Thymus (tissue), 11 donors: Measurements from ENCODE around the gene NDUFA3. TPM values are rescaled to one million over a fixed set of nuclear protein-coding genes. Genes with fewer than 3 reads are reported as not detected.

Experiments used
- DNase-seq, 9 donors: peaks; one replicate each; pipeline ENCODE4 v3.0.0-alpha.2; 2013; ENCODE audit warnings: low spot score in 9 of 9, low read depth in 6 of 9, missing footprints in 1 of 9
- H3K27ac ChIP-seq, 2 donors: one replicate each; pipeline ENCODE4 v1.5.1; 2013; ENCODE audit warnings: control low read depth in 1 of 2, low read depth in 1 of 2, low read length in 1 of 2, mild to moderate bottlenecking in 1 of 2, moderate library complexity in 1 of 2
- H3K27me3 ChIP-seq, 2 donors: one replicate each; pipeline ENCODE4 v1.5.1; 2013; ENCODE audit warnings: low read length in 1 of 2; ENCODE audit not compliant: control insufficient read depth in 2 of 2, insufficient read depth in 1 of 2
- H3K36me3 ChIP-seq, 2 donors: one replicate each; pipeline ENCODE4 v1.5.1; 2013; ENCODE audit warnings: low read length in 1 of 2, mild to moderate bottlenecking in 1 of 2, moderate library complexity in 1 of 2; ENCODE audit not compliant: control insufficient read depth in 2 of 2, insufficient read depth in 2 of 2
- H3K4me1 ChIP-seq, 2 donors: one replicate each; pipeline ENCODE4 v1.5.1; 2013; ENCODE audit warnings: low read length in 2 of 2; ENCODE audit not compliant: control insufficient read depth in 2 of 2, insufficient read depth in 2 of 2
- H3K4me3 ChIP-seq, 2 donors: one replicate each; pipeline ENCODE4 v1.5.1; 2013; ENCODE audit warnings: low read length in 2 of 2, control low read depth in 1 of 2, mild to moderate bottlenecking in 1 of 2
- H3K9me3 ChIP-seq, 2 donors: one replicate each; pipeline ENCODE4 v1.5.1; 2013; ENCODE audit warnings: low read length in 1 of 2, mild to moderate bottlenecking in 1 of 2; ENCODE audit not compliant: control insufficient read depth in 2 of 2, insufficient read depth in 1 of 2
- WGBS: extraction: QIAGEN DNeasy Blood & Tissue Kit; methylation state at CpG from one replicate; pipeline ENCODE4 v1.1.7; 2013; 5-methylcytosine and 5-hydroxymethylcytosine counted together
- polyA plus RNA-seq: library from polyadenylated mRNA; stranded (reverse); fragments of 200-250 nt; gene quantifications from one replicate; pipeline ENCODE4 v1.2.3, GENCODE V29; 2013
- total RNA-seq: library from RNA; stranded (reverse); fragments of 120-200 nt; gene quantifications from one replicate; pipeline ENCODE4 v1.2.4, GENCODE V29; 2013
- donor health status: healthy.

NDUFA3 gene
- total and polyA plus RNA-seq, 2 donors: 190 to 215 TPM

DNA sequence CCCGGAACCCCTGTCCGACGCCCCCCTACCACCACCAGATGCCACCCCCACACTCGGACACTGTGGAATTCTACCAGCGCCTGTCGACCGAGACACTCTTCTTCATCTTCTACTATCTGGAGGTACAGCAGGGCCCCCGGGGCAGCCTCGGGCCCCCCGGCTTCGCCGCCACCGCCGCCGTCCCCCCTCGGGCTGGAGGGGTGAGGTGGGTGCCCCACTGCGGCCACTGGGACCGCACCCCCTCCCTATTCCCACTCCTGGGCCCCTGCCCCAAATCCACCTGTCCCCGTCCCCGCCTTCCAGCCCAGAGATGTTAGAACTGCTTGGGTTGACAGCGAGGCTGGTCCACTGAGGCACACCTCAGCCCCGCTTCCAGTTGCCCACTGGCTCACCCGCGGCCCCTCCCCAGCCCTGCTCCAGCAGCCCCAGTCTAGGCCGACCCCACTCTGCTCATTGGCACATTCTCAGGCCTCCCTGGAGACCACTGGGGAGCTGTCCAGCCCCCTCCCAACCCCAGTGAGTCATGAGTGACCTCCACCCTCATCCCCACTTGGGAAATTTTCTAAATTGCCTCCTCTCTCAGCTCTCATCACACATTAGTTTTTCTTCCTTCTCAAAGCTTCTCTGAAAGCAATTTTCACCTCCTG is 50.3 kb downstream of the NDUFA3 start:
- H3K27me3 ChIP-seq: no peaks in the 10 kb centered on the region
- H3K9me3 ChIP-seq: no peaks in the 10 kb centered on the region
- H3K4me3 ChIP-seq: no peak overlapping the region
- peaks cover 91 to 92% of the 10 kb centered on the region in 2 donors for H3K36me3 ChIP-seq
- 98% methylated on average over 25 of the region's 25 CpGs for WGBS
- no peak for DNase-seq
- peak overlapping the region in 1 of 2 donors; percentile 94 for H3K27ac ChIP-seq
- H3K4me1 ChIP-seq: peaks cover 25 to 44% of the 10 kb centered on the region in 2 donors

DNA sequence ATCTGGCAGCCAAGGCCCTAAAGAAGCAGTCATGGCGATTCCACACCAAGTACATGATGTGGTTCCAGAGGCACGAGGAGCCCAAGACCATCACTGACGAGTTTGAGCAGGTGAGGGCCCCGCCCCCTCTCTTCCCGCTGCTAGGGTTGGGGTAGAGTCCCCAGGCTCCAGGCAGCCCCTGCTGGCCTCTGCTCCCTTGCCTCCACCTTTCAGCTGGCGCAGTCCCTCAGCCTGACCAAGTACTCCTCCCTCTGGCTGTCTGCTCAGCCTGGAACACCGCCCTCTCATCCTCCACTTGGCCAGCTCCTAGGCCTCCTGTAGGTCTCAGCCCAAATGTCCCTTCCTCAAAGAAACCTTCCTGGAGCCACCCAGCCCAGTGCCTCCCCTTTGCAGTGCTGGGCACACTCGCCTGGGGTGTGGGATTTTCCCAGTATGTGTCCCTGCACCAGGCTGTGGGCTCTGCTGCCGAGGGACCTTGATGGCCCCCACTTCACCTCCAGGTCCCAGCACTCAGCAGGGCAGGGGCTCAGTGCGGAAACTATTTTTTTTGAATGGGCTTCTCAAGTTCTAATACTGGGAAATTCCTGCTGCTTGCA is 51.2 kb downstream of the NDUFA3 start:
- no peak for DNase-seq
- Histone ChIP-seq H3K36me3 (peaks cover 86 to 94% of the 10 kb centered on the region in 2 donors), H3K4me3 (no peak overlapping the region), H3K4me1 (peaks cover 33 to 52% of the 10 kb centered on the region in 2 donors), H3K9me3 (no peaks in the 10 kb centered on the region), H3K27ac (peak overlapping the region in 1 of 2 donors; percentile 94), H3K27me3 (no peaks in the 10 kb centered on the region)
- 95% methylated on average over 10 of the region's 10 CpGs for WGBS

DNA sequence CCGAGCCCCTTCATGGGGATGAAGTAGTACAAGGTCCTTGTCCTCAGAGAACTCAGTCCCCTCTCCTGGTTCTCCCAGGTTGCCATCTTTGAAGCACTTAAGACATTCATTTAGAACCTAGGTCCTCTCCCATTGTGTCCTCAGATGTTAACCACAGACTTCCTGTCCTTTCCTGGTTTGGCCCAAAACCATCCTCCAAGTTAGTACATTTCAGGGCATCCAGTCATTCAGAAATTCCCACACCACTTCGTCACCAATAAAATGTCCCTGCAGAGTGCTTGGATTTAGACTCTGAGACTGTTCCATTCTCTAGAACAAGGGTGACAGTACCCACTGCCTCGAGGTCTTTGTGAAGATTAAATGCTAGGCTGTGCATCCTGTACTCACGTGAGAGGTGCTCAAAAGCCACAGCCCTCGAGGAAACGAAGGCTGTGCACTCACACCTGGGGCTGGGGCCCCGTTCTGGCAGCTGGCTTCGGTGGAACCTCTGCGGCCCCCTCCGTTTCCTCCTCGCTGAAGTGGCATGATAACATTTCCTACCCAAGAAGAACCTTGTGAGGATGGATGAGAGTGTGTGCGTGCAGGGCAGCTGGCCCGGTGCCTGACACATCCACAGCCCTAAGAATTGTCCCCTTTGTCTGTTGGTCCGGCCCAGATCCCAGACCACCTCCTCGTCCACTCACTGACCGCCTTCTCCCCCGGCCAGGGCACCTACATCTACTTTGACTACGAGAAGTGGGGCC is 52.1 kb downstream of the NDUFA3 start:
- peaks cover 33 to 56% of the 10 kb centered on the region in 2 donors for H3K4me1 ChIP-seq
- 38% methylated on average over 18 of the region's 18 CpGs for WGBS
- no peaks in the 10 kb centered on the region for H3K9me3 ChIP-seq
- H3K27ac ChIP-seq: peak overlapping the region; percentile 76 to 94
- no peaks in the 10 kb centered on the region for H3K27me3 ChIP-seq
- H3K4me3 ChIP-seq: no peak overlapping the region
- H3K36me3 ChIP-seq: peaks cover 77 to 86% of the 10 kb centered on the region in 2 donors
- DNase-seq: peak; percentile 62 to 95 (median 86)

DNA sequence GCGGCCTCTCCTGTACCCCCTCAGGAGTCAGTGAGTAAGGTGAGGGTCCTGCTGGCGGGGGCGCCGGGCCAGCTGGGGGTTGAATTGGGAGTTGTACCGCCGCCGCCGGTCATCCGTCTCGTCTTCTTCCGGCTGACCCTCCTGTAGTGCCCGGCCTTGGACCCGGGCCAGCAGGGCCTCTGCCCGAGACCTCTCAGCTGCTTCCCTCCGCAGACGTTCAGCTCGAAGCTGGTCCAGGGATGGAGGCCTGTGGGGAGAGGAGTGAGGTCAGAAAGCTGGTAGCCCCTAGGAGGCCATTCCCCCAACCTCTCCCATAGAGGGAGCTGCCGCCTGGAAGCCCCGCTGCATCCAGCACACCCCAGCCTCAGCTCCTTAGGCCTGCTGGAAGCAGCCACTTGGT is 53.0 kb downstream of the NDUFA3 start:
- Histone ChIP-seq H3K4me1 (peaks cover 38 to 64% of the 10 kb centered on the region in 2 donors), H3K9me3 (no peaks in the 10 kb centered on the region), H3K27me3 (no peaks in the 10 kb centered on the region), H3K36me3 (peaks cover 69 to 77% of the 10 kb centered on the region in 2 donors), H3K4me3 (no peak overlapping the region), H3K27ac (peak overlapping the region in 1 of 2 donors; percentile 94)
- no peak for DNase-seq
- 96% methylated on average over 19 of the region's 19 CpGs for WGBS

DNA sequence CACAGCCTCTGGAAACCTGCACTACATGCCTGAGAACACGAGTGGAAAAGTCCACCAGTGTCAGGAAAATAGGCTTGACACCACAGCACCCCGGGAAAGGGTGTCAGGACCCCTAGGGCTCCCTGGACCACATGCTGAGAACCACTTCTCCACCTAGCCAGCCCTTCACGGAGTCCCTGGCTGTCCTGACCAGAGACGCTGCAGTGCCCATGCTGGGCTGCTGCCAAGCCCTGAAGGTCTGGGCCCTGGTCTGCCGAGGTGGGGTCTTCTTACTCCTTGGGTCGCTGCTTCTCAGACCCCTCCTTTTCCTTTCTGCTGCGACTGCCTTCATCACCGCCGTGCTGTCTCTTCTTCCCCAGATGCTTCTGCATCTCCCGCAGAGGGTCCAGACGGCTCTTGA is 53.8 kb downstream of the NDUFA3 start:
- no peak for DNase-seq
- Histone ChIP-seq H3K36me3 (peaks cover 65 to 70% of the 10 kb centered on the region in 2 donors), H3K4me3 (no peak overlapping the region), H3K4me1 (peaks cover 39 to 69% of the 10 kb centered on the region in 2 donors), H3K27ac (peak overlapping the region in 1 of 2 donors; percentile 26), H3K27me3 (no peaks in the 10 kb centered on the region), H3K9me3 (no peaks in the 10 kb centered on the region)
- WGBS: 97% methylated on average over 11 of the region's 11 CpGs

DNA sequence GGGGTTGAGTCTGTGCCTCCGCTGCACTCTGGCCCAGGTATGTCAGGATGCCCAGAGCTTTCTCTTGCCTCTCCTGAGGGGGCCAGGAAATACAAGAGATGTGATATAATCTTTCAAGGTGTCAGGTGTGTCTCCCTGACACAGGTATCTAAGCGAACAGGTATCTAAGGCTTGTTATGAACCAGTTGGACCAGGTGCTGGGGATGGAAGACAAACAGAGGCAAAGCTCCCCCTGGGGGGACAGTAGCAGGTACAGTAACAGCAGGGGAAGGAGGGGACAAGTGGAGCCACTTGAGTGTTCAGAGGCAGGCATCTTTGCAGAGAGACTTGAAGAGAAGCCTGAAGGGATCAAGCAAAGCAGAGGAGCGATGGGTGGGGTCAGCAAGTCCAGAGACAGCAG is 54.3 kb downstream of the NDUFA3 start:
- 98% methylated on average over 3 of the region's 3 CpGs for WGBS
- Histone ChIP-seq H3K4me1 (peaks cover 39 to 73% of the 10 kb centered on the region in 2 donors), H3K9me3 (no peaks in the 10 kb centered on the region), H3K27me3 (peaks cover 0 to 3% of the 10 kb centered on the region in 2 donors), H3K4me3 (no peak overlapping the region), H3K36me3 (peaks cover 60 to 65% of the 10 kb centered on the region in 2 donors), H3K27ac (no peak overlapping the region)
- DNase-seq: no peak

Other genes starting within 250 kb of the NDUFA3 start
- gene MYADM, start 235.0 kb upstream of the NDUFA3 start, total RNA-seq: 4.5 TPM
- gene MYADM, start 235.0 kb upstream of the NDUFA3 start, polyA plus RNA-seq: 34.4 TPM
- 1.1 TPM for gene PRKCG, start 220.7 kb upstream of the NDUFA3 start, total RNA-seq
- 4.5 TPM for gene PRKCG, start 220.7 kb upstream of the NDUFA3 start, polyA plus RNA-seq
- gene CACNG7, start 193.6 kb upstream of the NDUFA3 start, total RNA-seq: not detected
- gene CACNG7, start 193.6 kb upstream of the NDUFA3 start, polyA plus RNA-seq: 0.05 TPM
- gene CACNG8, start 139.9 kb upstream of the NDUFA3 start, total RNA-seq: not detected
- 0.05 TPM for gene CACNG8, start 139.9 kb upstream of the NDUFA3 start, polyA plus RNA-seq
- gene CACNG6, start 111.2 kb upstream of the NDUFA3 start, total RNA-seq: 0.05 TPM
- 0.05 TPM for gene CACNG6, start 111.2 kb upstream of the NDUFA3 start, polyA plus RNA-seq
- 1.1 TPM for gene VSTM1, start 39.0 kb upstream of the NDUFA3 start, total RNA-seq
- 0.37 TPM for gene VSTM1, start 39.0 kb upstream of the NDUFA3 start, polyA plus RNA-seq
- gene TARM1, start 21.5 kb upstream of the NDUFA3 start, total RNA-seq: 0.05 TPM
- gene TARM1, start 21.5 kb upstream of the NDUFA3 start, polyA plus RNA-seq: not detected
- gene OSCAR, start 2.1 kb upstream of the NDUFA3 start, total RNA-seq: 0.61 TPM
- 5.5 TPM for gene OSCAR, start 2.1 kb upstream of the NDUFA3 start, polyA plus RNA-seq
- 34.9 TPM for gene TFPT, start 12.8 kb downstream of the NDUFA3 start, total RNA-seq
- 34.3 TPM for gene TFPT, start 12.8 kb downstream of the NDUFA3 start, polyA plus RNA-seq
- 42.4 TPM for gene PRPF31, start 12.9 kb downstream of the NDUFA3 start, total RNA-seq
- 62.2 TPM for gene PRPF31, start 12.9 kb downstream of the NDUFA3 start, polyA plus RNA-seq
- gene CNOT3, start 34.9 kb downstream of the NDUFA3 start, total RNA-seq: 7.6 TPM
- 27.8 TPM for gene CNOT3, start 34.9 kb downstream of the NDUFA3 start, polyA plus RNA-seq
- 12.1 TPM for gene LENG1, start 56.9 kb downstream of the NDUFA3 start, total RNA-seq
- 11.9 TPM for gene LENG1, start 56.9 kb downstream of the NDUFA3 start, polyA plus RNA-seq
- gene TMC4, start 70.3 kb downstream of the NDUFA3 start, total RNA-seq: 2.1 TPM
- gene TMC4, start 70.3 kb downstream of the NDUFA3 start, polyA plus RNA-seq: 15.4 TPM
- 8.2 TPM for gene MBOAT7, start 86.7 kb downstream of the NDUFA3 start, total RNA-seq
- 24.6 TPM for gene MBOAT7, start 86.7 kb downstream of the NDUFA3 start, polyA plus RNA-seq
- gene TSEN34, start 88.5 kb downstream of the NDUFA3 start, total RNA-seq: 24.1 TPM
- gene TSEN34, start 88.5 kb downstream of the NDUFA3 start, polyA plus RNA-seq: 38.8 TPM
- 2,697 TPM for gene RPS9, start 98.0 kb downstream of the NDUFA3 start, total RNA-seq
- 3,716 TPM for gene RPS9, start 98.0 kb downstream of the NDUFA3 start, polyA plus RNA-seq
- gene LILRB3, start 120.2 kb downstream of the NDUFA3 start, total RNA-seq: 1.1 TPM
- 15.5 TPM for gene LILRB3, start 120.2 kb downstream of the NDUFA3 start, polyA plus RNA-seq
- 0.61 TPM for gene LILRA6, start 139.9 kb downstream of the NDUFA3 start, total RNA-seq
- gene LILRA6, start 139.9 kb downstream of the NDUFA3 start, polyA plus RNA-seq: 3.9 TPM
- gene LILRB5, start 154.4 kb downstream of the NDUFA3 start, total RNA-seq: 1.3 TPM
- 8.3 TPM for gene LILRB5, start 154.4 kb downstream of the NDUFA3 start, polyA plus RNA-seq
- gene LILRB2, start 178.3 kb downstream of the NDUFA3 start, total RNA-seq: 0.90 TPM
- 7.3 TPM for gene LILRB2, start 178.3 kb downstream of the NDUFA3 start, polyA plus RNA-seq
- gene LILRA5, start 210.3 kb downstream of the NDUFA3 start, total RNA-seq: 1.5 TPM
- 9.2 TPM for gene LILRA5, start 210.3 kb downstream of the NDUFA3 start, polyA plus RNA-seq
- gene LILRA4, start 236.3 kb downstream of the NDUFA3 start, total RNA-seq: 2.5 TPM
- gene LILRA4, start 236.3 kb downstream of the NDUFA3 start, polyA plus RNA-seq: 0.89 TPM